Activated CD8-positive, alpha-beta memory T cell treated with anti-CD3 and anti-CD28 coated beads, Interleukin-2, amount 50 U/mL, for 1 hour (primary cell): ENCODE measurements around the gene PCDHGA1.

Source experiments
- DNase-seq: peaks from one replicate; pipeline ENCODE4 v3.0.0-alpha.2; 2020; ENCODE audit errors: extremely low read depth

The PCDHGA1 gene

GRCh38 chr5:141439411-141440141, 109.3 kb downstream of the PCDHGA1 start:
- DNase-seq = no peak

GRCh38 chr5:141440341-141440740, 110.0 kb downstream of the PCDHGA1 start:
- no peak for DNase-seq

- no peak for DNase-seq
These were observed 111.4 kb downstream of the PCDHGA1 start for GRCh38 chr5:141441571-141442170.

- no peak for DNase-seq
These were observed 135.0 kb downstream of the PCDHGA1 start for GRCh38 chr5:141465351-141465750.

GRCh38 chr5:141475625-141476131, 145.4 kb downstream of the PCDHGA1 start, which contains the start of gene PCDHGC3:
Gene PCDHGC3, plus strand, starts transcription at chr5:141475966. Its CDS starts 151 bp downstream, at chr5:141476117.
- DNase-seq = no peak

- no peak for DNase-seq
These were observed 146.0 kb downstream of the PCDHGA1 start for GRCh38 chr5:141476132-141476911.

GRCh38 chr5:141477044-141477575, 146.8 kb downstream of the PCDHGA1 start:
- DNase-seq = no peak

- no peak for DNase-seq
These were observed 147.5 kb downstream of the PCDHGA1 start for GRCh38 chr5:141477815-141478214.

- no peak for DNase-seq
These were observed 148.1 kb downstream of the PCDHGA1 start for GRCh38 chr5:141478321-141478945.

- no peak for DNase-seq
These were observed 149.5 kb downstream of the PCDHGA1 start for GRCh38 chr5:141479776-141480175.

GRCh38 chr5:141483902-141484301, 153.6 kb downstream of the PCDHGA1 start:
- DNase-seq = no peak

GRCh38 chr5:141484310-141484640, 154.0 kb downstream of the PCDHGA1 start:
- DNase-seq = no peak

- no peak for DNase-seq
These were observed 154.5 kb downstream of the PCDHGA1 start, which contains the start of gene PCDHGC4 for GRCh38 chr5:141484641-141485311. Gene PCDHGC4, plus strand, starts transcription at chr5:141485030. Its CDS starts 144 bp downstream, at chr5:141485174.

GRCh38 chr5:141485321-141486055, 155.2 kb downstream of the PCDHGA1 start:
- DNase-seq = no peak

- DNase-seq = no peak
These were observed 155.8 kb downstream of the PCDHGA1 start for GRCh38 chr5:141486091-141486490.

- no peak for DNase-seq
These were observed 156.8 kb downstream of the PCDHGA1 start for GRCh38 chr5:141487131-141487530.

GRCh38 chr5:141488591-141489561, 158.6 kb downstream of the PCDHGA1 start, which contains the start of gene PCDHGC5:
Gene PCDHGC5, plus strand, starts transcription at chr5:141489081. Its CDS starts 160 bp downstream, at chr5:141489241.
- no peak for DNase-seq

GRCh38 chr5:141489841-141490240, 159.5 kb downstream of the PCDHGA1 start:
- no peak for DNase-seq

GRCh38 chr5:141490271-141490670, 160.0 kb downstream of the PCDHGA1 start:
- DNase-seq = no peak
